Lung microvascular endothelial cell (primary cell): ENCODE data around the gene GDF15. TPM values are rescaled to one million over a fixed set of nuclear protein-coding genes. Genes with fewer than 3 reads are reported as not detected.

Source experiments
- DNase-seq, 2 donors: peaks; one replicate each; pipeline versions ENCODE4 v3.0.0 to v3.0.0-alpha.2; 2010; ENCODE audit warnings: low read depth in 2 of 2
- total RNA-seq: library from RNA; depleted of rRNA; stranded (reverse); fragments of >200 nt; gene quantifications from 2 replicates; pipeline ENCODE4 v1.2.1, GENCODE V29; 2014

The GDF15 gene
- total RNA-seq, 1 donor from 2014 or later, result 104 TPM

- no peak for DNase-seq
These were observed 44.6 kb downstream of the GDF15 start for GRCh38 chr19:18430417-18431144.

DNA sequence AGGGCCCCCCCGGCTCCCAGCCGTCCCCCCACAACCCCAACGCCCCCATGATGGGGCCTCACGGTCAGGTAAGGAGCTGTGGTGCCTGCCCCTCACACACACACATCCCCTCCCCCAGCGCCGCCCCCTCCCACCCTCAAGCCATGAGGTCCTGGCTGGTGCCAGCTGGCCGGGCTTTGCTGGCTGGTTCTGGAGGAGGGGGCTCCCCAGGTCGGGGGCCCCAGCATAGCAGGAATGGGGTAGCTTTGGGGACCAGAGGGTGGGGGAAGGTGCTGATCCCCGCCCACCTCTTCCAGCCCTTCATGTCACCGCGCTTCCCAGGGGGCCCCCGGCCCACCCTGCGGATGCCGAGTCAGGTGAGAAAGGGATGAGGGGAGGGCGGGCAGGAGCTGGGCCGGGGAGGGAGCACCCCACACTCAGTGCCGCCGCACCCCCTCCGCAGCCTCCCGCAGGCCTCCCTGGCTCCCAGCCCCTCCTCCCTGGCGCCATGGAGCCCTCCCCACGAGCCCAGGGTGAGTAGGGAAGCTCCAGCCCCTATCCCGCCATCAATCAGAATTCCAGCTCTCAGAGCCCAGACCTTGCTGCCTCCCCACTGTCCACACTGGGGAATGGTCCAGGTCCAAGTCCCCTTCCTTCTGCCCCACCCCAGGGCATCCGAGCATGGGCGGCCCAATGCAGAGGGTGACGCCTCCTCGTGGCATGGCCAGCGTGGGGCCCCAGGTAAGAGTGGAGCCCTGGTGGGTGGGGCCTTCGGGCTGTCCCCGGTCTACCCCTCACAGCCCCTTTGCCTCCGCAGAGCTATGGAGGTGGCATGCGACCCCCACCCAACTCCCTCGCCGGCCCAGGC, 45.6 kb downstream of the GDF15 start:
- DNase-seq, result no peak

- DNase-seq, result no peak
These were observed 46.5 kb downstream of the GDF15 start for GRCh38 chr19:18432275-18433014.

- peak; percentile 43 to 80 for DNase-seq
These were observed 47.2 kb downstream of the GDF15 start for GRCh38 chr19:18433015-18433691.

- DNase-seq, result peak in 1 of 2 donors; percentile 48
These were observed 47.9 kb downstream of the GDF15 start for GRCh38 chr19:18433735-18434398.

DNA sequence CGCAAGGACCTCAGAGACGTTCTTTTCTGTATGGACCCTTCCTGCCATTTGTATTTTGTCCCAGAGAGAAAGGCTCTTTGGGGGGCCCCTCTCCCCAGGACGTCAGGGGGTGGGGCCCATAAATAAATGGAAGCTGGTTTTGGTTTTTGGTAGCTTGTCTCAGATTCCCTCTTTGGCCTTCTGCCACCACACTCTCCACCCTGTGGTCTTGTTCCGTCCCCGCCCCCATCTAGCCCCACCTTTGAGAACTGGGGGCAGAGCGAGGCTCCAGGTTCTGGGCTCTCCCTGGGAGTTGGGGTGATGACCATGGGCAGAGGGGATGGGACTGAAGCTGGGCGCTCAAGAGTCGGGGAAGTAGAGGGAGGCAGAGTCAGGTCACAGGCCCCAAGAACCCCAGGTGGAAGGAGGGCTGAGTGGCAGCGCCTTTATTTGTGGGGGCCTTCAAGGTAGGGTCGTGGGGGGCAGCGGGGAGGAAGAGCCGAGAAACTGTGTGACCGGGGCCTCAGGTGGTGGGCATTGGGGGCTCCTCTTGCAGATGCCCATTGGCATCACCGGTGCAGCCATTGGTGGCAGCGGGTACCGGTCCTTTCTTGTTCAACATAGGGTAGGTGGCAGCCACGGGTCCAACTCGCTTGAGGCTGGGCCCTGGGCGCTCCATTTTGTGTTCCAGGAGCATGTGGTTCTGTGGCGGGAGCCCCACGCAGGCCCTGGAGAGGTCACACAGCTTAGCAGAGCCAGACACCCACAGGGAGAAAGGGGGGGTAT, 48.6 kb downstream of the GDF15 start:
- no peak for DNase-seq

DNA sequence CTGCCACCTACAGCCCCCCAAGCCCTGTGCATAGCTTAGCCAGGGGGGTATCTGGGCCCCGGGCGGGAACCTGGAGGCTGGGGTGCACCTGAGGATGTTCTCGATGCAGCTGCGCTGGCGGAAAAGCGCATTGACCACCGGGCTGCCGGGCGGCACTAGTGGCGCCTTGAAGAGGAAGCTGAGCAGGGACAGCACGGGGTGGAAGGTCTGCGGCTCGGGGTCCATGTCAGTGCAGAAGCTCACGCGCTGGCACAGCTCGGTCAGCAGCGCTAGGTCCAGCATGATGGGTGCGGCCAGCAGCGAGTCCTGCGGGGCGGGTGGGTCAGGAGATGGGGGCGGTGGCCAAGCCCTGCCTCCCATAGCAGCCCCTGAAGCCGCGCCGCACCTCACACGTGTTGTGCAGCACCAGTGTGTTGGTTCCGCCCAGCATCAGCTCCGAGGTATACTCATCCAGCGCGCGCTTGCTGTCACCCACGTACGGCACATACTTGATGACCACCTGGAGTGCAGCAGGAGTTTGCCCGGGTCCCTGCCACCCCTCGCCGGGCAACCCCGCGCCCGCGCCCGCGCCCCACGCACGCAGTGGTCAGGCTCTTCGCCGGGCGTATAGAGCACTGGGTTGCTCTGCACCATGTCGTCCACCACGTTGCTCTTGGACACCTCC, 49.4 kb downstream of the GDF15 start:
- no peak for DNase-seq

GRCh38 chr19:18435842-18436670, 50.1 kb downstream of the GDF15 start:
- no peak for DNase-seq

- DNase-seq, result peak; percentile 77 to 80
These were observed 50.9 kb downstream of the GDF15 start for GRCh38 chr19:18436671-18437490.

GRCh38 chr19:18437491-18438330, 51.8 kb downstream of the GDF15 start, which contains the start of gene ISYNA1:
Gene ISYNA1, minus strand, starts transcription at chr19:18438133. Its CDS starts 154 bp downstream, at chr19:18437979.
- DNase-seq, result peak; percentile 47 to 76

DNA sequence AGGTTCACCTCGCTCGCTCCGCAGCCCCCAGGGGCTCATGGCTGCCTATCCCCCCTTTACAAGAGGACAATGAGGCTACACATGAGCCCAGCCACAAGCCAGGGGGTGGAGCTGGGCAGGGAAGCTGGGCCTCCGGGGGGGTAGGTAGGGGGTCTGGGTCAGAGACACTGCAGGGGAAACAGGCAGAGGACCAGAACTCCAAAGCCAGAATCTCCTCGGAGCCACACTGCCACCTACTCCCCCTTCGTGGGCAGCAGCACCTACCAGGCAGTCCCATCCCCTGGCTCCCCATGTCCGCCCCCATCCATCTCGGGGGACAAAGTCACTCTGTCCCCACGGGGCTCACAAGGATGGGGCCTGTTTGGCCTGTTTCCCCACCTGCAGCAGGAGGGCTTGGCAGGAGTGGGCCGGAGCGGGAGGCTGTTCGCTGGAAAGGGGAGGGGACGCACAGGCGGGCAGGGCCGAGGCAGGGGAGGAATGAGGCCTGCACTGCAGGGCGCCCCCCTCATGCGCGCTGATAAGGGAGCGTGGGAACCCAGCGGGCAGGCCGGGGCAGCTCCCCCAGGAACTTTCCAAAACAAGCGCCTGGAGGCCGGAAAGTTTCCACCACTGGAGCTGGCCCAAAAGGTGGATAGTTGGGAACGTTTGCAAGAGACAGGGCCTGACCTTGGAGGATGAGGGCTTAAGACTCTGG, 52.5 kb downstream of the GDF15 start:
- peak in 1 of 2 donors; percentile 94 for DNase-seq

Other genes with a start within 250 kb of the GDF15 start
- gene PIK3R2, start 233.0 kb upstream of the GDF15 start, total RNA-seq, result 1.5 and 1.6 TPM in 2 replicates
- gene IFI30, start 212.3 kb upstream of the GDF15 start, total RNA-seq, result 4.4 TPM in 2 replicates
- gene MPV17L2, start 192.9 kb upstream of the GDF15 start, total RNA-seq, result 6.3 and 8.1 TPM in 2 replicates
- 0.22 and 0.40 TPM in 2 replicates for gene RAB3A, start 182.1 kb upstream of the GDF15 start, total RNA-seq
- under 0.01 TPM in 2 replicates for gene PDE4C, start 159.7 kb upstream of the GDF15 start, total RNA-seq
- gene IQCN, start 111.7 kb upstream of the GDF15 start, total RNA-seq, result under 0.01 TPM in 2 replicates
- 55.4 and 117 TPM in 2 replicates for gene JUND, start 104.5 kb upstream of the GDF15 start, total RNA-seq
- gene LSM4, start 63.1 kb upstream of the GDF15 start, total RNA-seq, result 86.1 and 110 TPM in 2 replicates
- gene PGPEP1, start 45.6 kb upstream of the GDF15 start, total RNA-seq, result 12.1 and 14.8 TPM in 2 replicates
- gene LRRC25, start 11.5 kb downstream of the GDF15 start, total RNA-seq, result not detected in 2 replicates
- 44.0 and 45.8 TPM in 2 replicates for gene SSBP4, start 33.2 kb downstream of the GDF15 start, total RNA-seq
- gene ISYNA1, start 52.0 kb downstream of the GDF15 start, total RNA-seq, result 26.0 and 33.6 TPM in 2 replicates
- 10.0 and 17.1 TPM in 2 replicates for gene ELL, start 135.9 kb downstream of the GDF15 start, total RNA-seq
- gene FKBP8, start 157.4 kb downstream of the GDF15 start, total RNA-seq, result 137 and 167 TPM in 2 replicates
- 39.5 and 53.4 TPM in 2 replicates for gene KXD1, start 171.7 kb downstream of the GDF15 start, total RNA-seq
- gene UBA52, start 185.7 kb downstream of the GDF15 start, total RNA-seq, result 955 and 1,121 TPM in 2 replicates
- gene REX1BD, start 202.6 kb downstream of the GDF15 start, total RNA-seq, result 43.3 and 53.8 TPM in 2 replicates
- gene CRLF1, start 220.6 kb downstream of the GDF15 start, total RNA-seq, result not detected in 2 replicates
- gene TMEM59L, start 226.7 kb downstream of the GDF15 start, total RNA-seq, result not detected in 2 replicates